GM18502 (cell line): ENCODE data around the gene TTLL9.
A peak's percentile ranks its signal among the peaks of the same experiment; 100 is the strongest.

Experiments
- ATAC-seq: cut with Tn5 transposase; IDR thresholded peaks from one replicate; pipeline ENCODE4 v1.9.1; 2021; ENCODE audit warnings: mild to moderate bottlenecking; ENCODE audit not compliant: unreplicated experiment, poor library complexity

TTLL9 gene

DNA sequence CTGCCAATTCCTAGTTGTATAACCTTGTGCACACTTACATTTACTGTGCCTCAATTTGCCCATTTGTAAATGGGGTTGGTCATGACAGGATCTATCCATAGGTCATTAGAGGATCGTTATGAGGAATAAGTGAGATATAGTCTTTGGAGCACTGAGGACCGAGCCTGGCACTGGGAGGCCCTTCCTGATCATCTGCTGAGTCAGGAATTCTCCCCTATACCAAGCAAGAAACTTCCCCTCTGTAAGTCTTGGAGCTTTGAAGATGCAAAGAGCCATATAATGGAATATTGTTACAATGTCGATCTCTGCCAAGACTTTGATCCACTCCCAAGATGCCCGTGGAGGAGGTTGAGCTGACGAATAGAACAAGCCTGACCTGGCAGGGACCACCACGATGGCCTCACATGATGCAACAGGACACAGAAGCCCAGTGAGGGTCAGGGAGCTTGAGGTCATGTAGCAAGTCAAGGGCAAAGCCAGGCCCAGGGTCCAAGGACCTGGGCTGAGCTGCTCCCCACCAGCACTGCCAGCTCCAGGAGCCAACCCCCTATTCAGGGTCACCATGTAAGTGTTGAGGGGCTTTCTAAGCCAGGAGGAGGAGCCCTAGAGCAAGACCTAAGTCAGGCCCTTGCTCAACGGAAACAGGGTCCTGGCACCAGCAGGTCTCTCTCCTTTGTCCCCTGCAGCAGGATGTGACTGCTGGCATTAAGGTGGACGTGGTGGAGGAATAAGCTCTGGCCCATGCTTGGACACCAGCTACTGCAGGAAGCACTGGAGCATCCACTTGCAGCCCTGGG lies 64.7 kb downstream of the TTLL9 start:
- ATAC-seq: no peak

DNA sequence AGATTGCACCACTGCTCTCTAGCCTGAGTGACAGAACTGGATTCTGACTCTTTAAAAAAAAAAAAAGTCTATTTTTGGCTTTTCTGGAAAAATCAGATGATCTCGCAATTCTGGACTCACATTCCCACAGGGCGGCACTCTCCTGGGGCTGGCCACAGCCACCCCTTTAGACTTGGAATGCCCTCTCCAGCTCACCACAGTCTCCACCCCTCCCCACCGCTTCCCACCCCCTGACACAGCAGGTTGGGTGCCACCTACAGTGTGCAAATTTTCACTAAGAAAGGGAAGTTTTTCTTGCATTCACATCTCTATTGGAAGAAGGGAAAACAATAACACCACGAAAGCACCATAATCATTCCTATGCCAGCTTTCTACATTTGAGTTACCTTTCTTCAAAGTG lies 66.0 kb downstream of the TTLL9 start:
- ATAC-seq: no peak

DNA sequence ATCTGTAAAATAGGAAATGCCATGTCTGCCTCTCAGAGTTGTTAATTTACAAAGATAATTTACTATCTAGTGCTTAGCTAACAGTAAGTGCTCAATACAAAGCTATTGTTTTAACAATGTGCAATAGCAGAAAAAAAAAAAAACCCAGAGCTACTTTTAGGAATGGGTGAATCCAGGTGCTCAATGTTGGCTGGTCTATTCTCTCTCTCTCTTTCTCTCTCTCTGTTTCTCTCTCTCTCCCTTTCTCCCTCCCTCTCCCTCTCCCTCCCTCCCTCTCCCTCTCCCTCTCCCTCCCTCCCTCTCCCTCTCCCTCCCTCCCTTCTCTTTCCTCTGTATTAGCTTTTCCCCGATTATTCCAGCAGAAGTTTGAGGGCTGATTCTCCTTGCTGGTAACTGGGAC lies 67.4 kb downstream of the TTLL9 start:
- no peak for ATAC-seq

DNA sequence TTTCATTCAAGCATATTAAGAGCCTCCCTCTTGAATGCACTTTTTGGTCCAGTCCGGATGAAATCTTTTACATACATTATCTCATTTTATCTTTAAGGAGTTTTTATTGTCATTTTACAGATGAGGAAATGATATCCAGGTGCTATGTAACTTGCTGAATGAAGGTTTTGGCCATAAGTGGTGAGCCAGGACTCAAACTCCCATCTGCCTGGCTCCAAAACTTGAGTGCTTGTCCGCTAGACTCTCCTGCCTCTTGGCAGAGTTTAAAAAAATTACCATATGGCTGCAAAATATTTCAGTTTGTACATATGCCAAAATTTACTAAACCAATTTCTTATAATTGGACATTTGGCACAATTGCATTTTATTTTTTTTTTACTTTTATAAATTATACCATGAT lies 69.2 kb downstream of the TTLL9 start:
- no peak for ATAC-seq

DNA sequence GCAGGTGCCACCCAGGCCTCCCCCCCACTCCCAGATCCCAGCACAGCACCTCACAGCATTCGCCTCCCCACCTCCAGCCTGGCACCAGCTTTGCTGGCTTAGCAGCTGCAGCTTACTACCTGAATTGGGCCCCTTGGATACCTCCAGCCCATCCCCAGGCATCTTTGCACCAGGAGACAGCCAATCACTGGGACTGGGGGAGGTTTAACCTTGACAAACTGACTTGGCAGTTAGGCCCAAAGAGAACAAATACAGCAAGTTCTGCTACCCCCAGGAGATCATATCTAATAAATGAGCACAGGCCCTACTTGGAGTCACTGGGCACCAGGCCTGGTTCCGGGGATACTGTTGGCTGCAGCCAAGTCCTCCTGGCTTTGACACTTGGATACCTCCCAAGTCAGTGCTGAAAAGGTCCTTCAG lies 72.6 kb downstream of the TTLL9 start:
- no peak for ATAC-seq

DNA sequence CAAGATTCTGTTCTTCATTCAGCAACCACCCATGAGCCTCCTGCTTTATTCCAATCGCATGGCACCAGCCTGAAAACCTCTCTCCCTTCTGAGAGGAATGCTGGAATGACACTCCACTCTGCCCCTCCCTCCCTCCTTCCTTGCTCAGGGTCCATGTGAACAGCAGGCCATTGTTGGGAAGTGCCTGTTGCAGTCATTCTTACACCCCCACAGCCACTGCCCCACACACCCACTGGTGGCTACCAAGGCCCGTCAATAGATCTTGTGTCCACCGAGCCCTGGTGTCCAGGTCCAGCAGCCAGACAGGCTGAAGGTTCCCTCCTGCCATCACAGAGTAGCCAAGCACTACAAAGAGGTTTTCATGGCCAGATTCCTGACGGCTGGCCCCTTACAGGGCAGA lies 74.9 kb downstream of the TTLL9 start:
- ATAC-seq: no peak

DNA sequence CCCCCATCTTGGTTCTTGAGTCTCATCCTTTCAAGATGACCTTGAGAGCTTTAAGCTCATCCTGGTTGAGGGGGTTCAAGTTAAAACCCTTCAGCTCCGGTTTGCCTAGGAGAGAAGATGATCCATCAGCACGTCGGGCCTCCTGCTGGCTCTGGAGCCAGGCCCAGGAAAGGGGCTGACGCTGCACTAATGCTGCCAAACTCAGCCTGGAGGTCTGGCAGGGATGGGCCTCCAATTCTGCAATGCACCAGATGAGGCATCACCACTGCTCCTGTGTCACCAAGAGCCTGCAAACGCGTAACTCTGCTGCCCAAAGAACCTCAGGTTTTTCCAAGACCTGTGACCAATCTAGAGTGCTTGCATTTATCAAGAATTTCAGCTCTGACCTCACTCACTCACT lies 75.4 kb downstream of the TTLL9 start:
- no peak for ATAC-seq

DNA sequence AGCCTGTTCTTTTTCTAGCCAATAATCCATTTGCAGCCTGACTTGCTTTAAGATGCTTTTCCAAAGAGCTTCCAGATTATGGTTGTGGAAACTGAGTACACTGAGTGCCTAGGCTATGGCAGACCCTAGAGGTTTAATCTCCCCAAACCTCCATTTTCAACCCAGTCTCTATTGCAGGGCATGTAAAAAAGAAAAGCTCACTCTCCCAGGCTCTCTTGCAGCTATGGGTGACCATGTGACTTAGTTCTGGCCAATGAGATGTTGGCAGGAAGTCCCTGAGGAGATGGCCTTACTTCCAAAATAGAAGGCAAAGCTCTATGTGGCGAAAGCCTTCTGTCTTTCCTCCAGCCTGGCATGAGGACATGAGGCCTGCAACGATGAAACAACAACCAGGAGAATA lies 77.6 kb downstream of the TTLL9 start:
- no peak for ATAC-seq

DNA sequence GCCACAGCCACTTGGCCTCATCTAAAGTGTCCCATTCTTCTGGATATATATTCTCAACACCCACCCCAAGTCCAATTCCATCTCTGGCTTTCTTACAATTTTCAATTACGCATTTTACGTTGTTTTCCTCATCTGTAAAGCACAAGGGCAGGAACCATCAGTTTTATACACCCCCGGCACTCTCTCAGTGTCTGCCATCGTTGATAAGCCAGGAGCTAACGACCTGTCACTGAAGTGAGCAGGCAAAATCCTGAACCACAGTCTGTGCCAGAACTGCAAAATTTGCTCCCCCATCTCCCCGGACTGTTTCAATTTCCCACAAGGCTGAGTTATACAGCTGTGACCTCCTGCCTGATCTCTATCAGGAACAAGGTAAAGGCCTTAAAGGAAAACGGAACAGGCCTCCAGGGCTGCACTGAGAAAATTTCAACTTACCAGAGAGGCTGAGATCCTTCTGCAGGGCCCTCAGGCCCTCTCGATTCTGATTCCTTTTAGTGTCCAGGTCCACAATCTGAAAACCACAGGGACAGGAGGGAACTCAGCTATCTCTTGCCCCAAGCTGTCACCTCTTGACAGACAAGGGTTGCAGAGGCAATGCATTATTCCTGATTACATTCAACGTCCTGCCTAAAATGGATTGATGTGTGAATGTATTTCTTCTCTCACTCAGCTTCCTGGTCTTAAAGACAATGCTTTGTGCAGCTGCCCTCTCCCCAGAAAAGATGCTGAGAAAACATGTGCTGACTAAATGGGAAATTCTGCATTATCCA lies 79.6 kb downstream of the TTLL9 start:
- ATAC-seq: no peak

DNA sequence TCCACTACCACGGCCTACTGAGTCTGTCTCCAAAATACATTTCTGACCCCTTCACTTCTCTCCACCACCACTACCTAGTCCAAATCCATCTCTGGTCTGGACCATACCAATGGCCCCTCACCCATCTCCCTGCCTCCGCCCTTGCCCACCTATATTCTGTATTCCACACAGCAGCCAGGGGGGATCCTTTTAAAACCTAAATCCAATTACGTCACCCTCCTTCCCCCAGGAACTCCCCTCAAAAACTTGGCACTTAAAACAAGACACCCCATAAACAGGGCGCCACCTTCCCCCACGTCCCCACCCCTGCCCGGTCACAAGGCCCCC lies 80.7 kb downstream of the TTLL9 start:
- no peak for ATAC-seq

DNA sequence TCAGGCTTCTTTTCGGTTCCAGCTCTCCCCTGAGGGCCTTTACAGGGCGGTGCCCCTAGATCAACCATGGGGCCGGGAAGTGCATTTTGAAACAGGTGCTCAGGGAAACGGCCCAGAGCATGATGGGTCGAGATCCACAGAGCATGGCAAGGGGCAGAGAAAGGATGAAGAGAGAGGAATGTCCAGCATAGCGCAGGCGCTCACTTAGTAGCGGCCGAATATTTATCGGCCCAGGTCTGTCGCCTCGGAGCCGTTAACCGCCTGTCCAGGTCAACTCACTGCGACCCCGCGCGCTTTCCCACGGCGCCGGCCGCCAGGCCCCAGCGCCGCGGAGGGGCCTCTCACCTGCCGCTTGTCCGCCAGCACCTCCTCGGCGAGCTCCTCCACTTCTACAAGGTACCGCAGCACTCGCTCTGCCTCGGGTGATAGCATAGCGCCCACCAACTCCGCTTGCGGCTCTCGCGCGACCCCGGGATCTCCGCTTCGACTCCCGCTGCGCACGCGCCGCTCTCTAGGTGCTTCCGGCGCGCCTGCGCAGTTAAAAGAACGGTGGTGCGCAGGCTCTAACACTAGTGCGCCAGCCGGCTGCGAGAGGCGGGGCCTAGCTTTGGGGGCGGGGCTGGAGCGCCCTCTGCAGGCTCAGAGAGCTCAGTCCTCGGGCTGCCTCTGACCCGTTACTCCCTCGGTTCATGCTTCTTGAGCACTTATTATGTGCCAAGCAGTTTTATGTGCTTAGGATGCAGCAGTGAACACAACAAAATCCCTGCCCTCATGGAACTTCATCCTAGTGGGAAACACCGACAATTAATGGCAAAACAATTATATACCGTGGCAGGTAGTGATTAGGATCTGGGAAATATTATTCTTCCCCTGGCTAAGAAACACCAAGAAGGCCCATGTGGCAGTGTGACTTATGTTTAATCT lies 81.4 kb downstream of the TTLL9 start, which contains the start of gene PDRG1:
Gene PDRG1 (minus strand): TSS at position 517 of the 924 bp plus-strand sequence. CDS start 85 bp downstream, at position 432.
- peak; percentile 92 for ATAC-seq

DNA sequence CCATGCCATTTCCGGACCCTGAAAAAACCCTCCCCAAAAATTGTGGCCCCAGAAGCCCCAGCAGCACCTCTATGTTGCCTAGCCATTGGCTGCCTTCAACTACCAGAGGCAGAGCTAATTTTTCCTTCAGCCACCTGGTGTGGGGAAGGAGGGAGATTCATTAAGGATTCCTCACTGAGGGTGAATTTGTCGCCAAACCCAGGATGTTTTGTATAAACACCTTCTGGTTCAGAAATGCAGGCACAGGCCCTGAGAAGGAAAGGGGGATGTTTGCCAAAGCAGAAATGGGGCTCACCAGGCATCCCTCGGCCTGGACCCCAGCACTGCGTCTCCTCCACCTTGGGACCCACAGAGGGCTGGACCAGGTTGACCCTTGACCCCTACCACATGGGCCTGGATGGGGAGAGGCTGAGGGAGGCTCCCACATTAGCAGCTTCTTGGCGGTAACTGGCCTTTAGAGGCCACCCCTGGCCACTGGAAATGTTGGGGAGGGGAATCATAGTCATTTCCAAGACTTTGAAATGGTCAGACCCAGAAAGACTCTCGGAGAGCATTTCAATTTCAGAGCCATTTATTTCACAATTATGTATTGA lies 83.2 kb downstream of the TTLL9 start:
- ATAC-seq: no peak

DNA sequence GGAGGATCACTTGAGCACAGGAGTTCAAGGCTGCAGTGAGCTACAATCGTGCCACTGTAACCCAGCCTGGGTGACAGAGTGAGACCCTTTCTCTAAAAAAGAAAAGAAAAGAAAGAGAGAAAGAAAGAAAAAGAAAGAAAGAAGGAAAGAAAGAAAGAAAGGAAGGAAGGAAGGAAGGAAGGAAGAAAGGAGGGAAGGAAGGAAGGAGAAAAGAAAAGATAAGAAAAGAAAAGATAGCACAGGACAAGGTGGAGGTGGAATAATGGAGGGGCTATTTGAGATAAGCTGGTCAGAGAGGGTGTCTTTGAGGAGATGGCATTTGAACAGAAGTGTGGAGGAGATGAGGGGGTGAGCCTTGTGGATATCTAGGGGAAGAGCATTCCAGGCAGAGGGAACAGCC lies 84.1 kb downstream of the TTLL9 start:
- no peak for ATAC-seq

DNA sequence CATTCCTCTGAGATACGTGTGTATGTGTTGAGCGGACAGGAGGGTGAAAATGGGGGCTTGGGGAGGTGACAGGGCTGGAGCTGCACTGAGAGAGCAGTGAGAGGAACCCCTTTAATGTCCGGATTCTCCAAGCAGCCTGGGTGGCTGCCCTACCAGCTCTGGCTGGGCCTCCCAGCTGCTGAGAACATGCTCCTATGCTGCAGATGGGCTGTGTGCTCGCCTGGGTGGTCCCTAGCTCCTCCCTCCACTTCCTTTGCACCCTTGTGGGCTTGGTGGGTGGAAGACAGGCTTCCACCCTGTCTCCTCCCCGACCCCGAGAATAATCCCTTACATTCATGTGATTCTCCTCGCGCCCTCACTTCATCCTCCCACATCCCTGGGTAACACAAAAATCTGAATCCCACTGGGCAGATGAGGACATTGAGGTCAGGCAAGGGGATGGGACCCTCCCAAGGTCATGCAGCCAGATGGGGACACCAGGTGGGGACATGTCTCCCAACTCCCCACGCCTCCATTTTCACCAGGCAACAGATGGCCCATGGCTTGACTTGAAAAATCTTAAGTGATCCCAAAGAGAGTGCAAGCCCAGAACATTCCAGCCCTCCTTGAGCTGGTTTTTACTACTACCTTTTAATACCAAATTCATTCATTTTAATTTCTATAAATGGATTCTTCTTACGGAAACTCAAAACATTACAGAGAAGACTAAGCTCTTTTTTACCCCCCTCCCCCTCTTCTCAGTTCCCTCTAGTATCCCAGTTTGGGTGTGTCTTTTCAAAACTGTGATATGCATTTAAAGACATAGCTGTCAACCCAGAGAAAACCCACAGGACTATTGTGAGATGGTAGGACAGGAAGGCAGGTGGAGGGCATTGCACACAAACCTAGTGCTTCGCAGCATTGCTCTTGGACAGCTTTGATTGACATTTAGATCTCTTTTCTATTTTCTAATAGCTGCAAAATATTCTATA lies 86.4 kb downstream of the TTLL9 start:
- ATAC-seq: no peak

DNA sequence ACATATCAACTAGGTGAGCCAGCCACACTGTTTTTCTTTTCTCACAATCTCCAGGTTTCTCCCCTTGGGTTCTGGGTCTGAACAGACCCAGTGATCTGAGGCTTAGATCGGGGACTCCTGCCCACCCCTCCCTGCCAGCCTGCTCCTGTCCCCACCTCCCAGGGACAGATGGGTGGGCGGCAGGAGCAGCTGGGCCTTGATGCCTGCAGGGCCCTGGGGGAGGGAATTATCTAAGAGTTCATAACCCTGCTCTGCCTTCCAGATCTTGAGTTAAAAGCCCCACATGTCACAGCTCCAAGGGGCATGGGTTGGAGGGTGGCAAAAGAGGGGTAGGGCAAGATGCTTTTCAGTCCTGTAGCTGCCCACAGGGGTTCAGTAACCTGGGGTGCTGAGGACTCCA lies 92.3 kb downstream of the TTLL9 start:
- ATAC-seq: no peak

DNA sequence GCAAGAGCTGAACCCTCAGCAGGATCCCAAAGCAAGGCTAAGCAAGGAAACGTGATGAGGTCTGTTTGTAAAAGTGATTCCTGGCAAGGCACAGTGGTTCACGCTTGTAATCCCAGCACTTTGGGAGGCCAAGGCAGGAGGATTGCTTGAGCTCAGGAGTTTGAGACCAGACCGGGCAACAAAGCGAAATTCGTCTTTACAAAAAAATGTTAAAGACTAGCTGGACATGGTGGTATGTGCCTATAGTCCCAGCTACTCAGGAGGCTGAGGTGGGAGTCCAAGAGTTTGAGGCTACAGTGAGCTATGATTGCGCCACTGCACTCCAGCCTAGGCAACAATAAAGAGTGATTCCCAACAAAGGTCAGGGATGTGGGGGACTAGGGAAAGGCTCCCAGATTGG lies 93.5 kb downstream of the TTLL9 start:
- no peak for ATAC-seq

DNA sequence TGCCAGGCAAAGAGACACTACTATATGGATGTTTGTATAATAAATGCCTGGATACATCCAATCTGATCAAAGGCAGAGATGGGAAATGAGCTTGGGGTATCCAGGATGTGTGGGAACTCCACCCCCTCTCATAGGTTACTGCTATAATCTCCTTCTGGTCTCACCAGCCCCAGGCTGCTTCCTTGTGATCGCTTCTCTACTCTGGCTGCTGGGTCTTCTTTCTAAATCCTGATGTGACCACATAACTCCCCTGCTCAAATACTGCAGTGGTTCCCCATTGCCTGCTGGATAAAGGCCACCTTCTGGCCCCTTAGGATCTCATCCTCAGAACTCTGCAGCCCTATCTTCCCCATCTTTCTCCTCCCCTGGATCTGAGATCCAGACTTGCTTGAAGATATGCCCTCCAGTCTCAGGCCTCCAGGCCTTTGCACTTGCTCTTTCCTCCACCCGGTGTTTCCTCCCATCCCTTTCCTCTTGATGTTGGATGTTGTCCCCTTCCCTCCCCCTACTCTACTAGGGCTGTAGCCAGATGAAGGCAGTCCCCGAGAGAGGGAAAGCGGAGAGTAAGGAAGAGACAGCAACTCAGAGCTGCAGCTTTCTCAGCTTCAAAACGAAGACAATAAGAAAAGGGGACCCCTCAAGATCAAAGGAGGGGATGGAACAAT lies 96.7 kb downstream of the TTLL9 start:
- no peak for ATAC-seq

DNA sequence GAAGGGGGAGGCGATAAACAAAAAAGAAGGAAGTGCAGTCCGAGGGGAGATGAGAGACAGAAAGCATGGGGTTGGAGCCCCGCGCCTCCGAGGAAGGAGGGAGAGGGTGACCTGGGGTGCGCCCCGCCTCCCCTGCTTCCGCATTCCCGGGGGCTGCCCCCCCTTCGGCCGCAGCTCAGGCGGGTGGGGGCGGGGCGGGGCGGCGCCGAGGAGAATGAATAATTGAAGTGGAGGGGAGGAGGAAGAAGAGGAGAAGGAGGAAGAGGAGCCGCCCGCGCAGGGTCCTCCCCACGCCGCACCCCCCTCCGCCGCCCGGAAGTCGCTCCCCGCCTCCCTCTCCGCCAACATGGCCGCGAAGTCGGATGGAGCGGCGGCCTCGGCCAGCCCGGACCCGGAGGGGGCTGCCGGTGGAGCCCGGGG lies 97.4 kb downstream of the TTLL9 start, which contains the start of gene XKR7:
Gene XKR7 (plus strand): TSS at position 322 of the 420 bp plus-strand sequence. CDS start 25 bp downstream, at position 347.
- no peak for ATAC-seq
